ENCODE data around the gene KLRK1. TPM values are rescaled to one million over a fixed set of nuclear protein-coding genes. Genes with fewer than 3 reads are reported as not detected.
"Not testable (repeated sequence)": the region's sequence is repeated elsewhere in the genome, so short reads cannot be mapped to it uniquely, and the experiment has no call there.

Gene KLRK1
- total RNA-seq, result not detected in 2 replicates

GRCh38 chr12:10389904-10390303 lies at the start of gene KLRK1:
KLRK1 (minus strand) TSS chr12:10390041; CDS start chr12:10388810, 1,231 bp downstream.
- no peak for DNase-seq (ENCODE audit: low read depth)

DNA sequence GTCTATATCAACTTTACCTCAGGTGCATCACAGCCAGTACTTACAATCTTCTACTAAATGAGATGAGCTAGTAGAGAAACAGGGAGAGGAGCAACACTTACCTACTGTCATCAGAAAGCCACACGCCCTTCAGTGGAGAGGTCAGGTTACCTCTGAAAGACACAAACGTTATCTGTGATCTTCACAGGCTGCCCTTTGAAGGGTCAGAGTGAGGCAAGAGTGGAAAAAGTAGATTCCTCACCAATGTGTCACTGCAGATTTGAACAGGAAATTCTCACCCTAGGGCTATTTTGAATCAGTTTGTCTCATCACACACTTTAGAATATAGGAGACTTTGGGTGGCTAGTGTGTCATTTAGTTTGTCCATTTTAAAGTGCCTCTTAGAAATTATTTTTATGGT lies 47.8 kb upstream of the KLRK1 start:
- not testable (repeated sequence) for DNase-seq (ENCODE audit: low read depth)

GRCh38 chr12:10435816-10436215 lies 46.0 kb upstream of the KLRK1 start, which contains the start of gene KLRC2:
KLRC2 (minus strand) TSS chr12:10436010; CDS start chr12:10435986, 24 bp downstream.
- not testable (repeated sequence) for DNase-seq (ENCODE audit: low read depth)

DNA sequence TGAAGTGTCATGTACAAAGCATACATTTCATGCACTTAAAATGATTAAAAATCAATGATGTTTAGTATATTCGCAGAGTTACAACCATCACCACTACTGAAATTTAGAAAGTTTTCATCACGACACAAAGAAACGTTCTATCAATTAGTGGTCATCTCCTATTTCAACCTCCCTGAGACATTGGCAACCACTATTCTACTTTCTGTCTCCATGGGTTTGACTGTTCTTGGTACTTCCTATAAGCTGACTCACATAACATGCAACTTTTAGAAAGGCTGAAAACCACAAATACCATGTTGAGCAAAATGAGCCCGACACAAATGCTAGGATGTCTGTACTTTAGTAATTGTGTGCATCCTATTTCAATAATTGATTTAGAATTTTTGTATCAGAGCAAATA lies 40.8 kb upstream of the KLRK1 start:
- not testable (repeated sequence) for DNase-seq (ENCODE audit: low read depth)

- not testable (repeated sequence) for DNase-seq (ENCODE audit: low read depth)
These were observed 36.1 kb upstream of the KLRK1 start for GRCh38 chr12:10425938-10426337.

- DNase-seq (ENCODE audit: low read depth), result not testable (repeated sequence)
These were observed 34.5 kb upstream of the KLRK1 start for GRCh38 chr12:10424260-10424899.

DNA sequence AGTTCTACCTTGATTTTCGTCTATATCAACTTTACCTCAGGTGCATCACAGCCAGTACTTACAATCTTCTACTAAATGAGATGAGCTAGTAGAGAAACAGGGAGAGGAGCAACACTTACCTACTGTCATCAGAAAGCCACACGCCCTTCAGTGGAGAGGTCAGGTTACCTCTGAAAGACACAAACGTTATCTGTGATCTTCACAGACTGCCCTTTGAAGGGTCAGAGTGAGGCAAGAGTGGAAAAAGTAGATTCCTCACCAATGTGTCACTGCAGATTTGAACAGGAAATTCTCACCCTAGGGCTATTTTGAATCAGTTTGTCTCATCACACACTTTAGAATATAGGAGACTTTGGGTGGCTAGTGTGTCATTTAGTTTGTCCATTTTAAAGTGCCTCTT lies 32.3 kb upstream of the KLRK1 start:
- DNase-seq (ENCODE audit: low read depth), result not testable (repeated sequence)

- DNase-seq (ENCODE audit: low read depth), result not testable (repeated sequence)
These were observed 30.5 kb upstream of the KLRK1 start, which contains the start of gene KLRC3 for GRCh38 chr12:10420334-10420733. KLRC3 (minus strand) TSS chr12:10420595; CDS start chr12:10420550, 45 bp downstream.

GRCh38 chr12:10409392-10409791 lies 19.6 kb upstream of the KLRK1 start, which contains the start of gene KLRC4:
KLRC4 (minus strand) TSS chr12:10409757; CDS start chr12:10409575, 182 bp downstream.
- DNase-seq (ENCODE audit: low read depth), result no peak

GRCh38 chr12:10408842-10409241 lies 19.0 kb upstream of the KLRK1 start:
- no peak for DNase-seq (ENCODE audit: low read depth)

DNA sequence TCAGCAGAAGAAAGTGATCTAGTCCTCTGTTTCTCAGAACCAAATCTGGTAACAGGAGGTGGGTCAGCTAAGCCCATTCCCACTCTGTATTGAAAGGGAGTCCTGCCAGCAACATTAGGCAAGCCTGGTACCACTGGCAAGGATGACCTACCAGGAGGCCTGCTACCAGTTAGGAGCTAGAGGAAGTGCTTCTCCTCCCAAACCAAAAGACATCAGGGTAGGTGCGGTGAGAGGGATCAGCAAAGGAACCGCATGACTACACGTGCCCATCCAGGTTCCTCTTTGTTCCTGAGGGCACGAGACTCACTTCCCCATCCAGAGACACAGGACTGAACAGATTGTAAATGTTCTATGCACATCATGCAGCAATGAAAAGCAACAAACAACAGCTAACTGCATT lies 16.9 kb upstream of the KLRK1 start:
- no peak for DNase-seq (ENCODE audit: low read depth)

DNA sequence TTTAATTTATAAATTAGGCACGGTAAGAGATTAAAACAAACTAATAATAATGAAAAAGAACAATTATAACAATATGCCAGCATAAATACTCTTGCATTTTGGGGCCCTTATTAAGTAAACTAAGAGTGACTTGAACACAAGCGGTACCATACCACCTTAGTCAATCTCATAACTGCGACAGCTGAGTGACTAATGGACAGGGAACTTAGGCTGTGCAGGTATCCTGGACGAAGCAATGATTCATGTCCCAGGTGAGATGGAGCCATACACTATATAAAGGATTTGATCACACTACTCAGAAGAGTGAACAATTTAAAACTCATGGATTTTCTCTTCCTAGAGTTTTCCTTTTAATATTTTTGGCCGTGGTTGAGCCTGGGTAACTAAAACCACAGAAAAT lies 15.5 kb upstream of the KLRK1 start:
- DNase-seq (ENCODE audit: low read depth), result no peak

GRCh38 chr12:10404798-10405197 lies 15.0 kb upstream of the KLRK1 start:
- DNase-seq (ENCODE audit: low read depth), result no peak

DNA sequence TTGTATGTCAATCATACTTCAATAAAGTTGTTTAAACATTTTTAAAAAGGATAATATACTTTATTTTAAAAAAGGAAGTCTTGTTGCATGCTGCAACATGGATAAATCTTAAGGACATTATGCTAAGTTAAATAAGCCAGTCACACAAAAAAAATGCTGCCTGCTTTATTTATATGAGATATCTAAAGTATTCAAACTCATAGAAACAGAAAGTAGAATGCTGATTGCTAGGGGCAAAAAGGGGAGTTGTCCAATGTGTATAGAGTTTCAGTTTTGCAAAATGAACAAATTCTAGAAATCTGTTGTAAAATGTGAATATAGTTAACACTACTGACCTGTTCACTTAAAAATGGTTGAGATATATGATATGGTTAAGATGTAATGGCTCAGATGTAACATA lies 11.0 kb upstream of the KLRK1 start:
- DNase-seq (ENCODE audit: low read depth), result no peak

GRCh38 chr12:10398168-10398567 lies 8.3 kb upstream of the KLRK1 start:
- no peak for DNase-seq (ENCODE audit: low read depth)

DNA sequence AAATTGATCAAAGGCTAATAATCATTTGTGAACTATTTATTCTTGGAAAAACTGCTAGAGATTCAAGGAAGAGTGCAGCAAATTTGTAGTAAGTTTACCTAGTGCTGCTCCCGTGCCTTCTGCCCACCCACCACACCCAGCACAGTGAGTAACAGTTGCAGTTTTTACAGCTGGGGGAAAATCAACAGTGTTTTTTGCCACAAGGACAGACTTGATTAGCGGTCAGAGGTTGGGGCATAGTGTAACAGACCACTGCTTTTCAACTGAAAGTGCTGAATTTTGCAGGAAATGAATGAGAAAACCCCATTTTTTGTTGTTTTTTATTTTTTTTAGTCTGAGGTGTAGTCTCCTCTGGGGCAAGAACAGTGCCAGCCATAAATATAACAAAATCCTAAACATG lies 7.5 kb upstream of the KLRK1 start:
- DNase-seq (ENCODE audit: low read depth), result no peak

- DNase-seq (ENCODE audit: low read depth), result not testable (repeated sequence)
These were observed 6.3 kb upstream of the KLRK1 start for GRCh38 chr12:10396176-10396575.

GRCh38 chr12:10395390-10395998 lies 5.7 kb upstream of the KLRK1 start:
- DNase-seq (ENCODE audit: low read depth), result peak; percentile 87

GRCh38 chr12:10394531-10395152 lies 4.8 kb upstream of the KLRK1 start:
- DNase-seq (ENCODE audit: low read depth), result not testable (repeated sequence)

- no peak for DNase-seq (ENCODE audit: low read depth)
These were observed 3.5 kb upstream of the KLRK1 start for GRCh38 chr12:10393291-10393690.

GRCh38 chr12:10392394-10392930 lies 2.6 kb upstream of the KLRK1 start:
- DNase-seq (ENCODE audit: low read depth), result peak; percentile 55

DNA sequence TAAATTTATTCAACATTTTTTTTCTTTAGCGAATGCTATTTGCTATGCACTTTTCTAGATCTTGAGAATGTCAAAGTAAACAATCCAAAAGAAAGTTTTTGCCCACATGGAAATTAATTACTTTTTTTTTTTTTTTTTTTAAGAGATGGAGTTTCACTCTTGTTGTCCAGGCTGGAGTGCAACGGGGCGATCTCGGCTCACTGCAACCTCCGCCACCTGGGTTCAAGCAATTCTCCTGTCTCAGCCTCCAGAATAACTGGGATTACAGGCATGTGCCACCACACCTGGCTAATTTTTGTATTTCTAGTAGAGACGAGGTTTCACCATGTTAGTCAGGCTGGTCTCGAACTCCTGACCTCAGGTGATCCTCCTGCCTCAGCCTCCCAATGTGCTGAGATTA lies 1.1 kb upstream of the KLRK1 start:
- not testable (repeated sequence) for DNase-seq (ENCODE audit: low read depth)
